Measurements from ENCODE around the gene PATZ1.

GRCh38 chr22:31377612-31378011 is 31.5 kb upstream of the PATZ1 start:
- TF ChIP-seq CTCF (IDR thresholded peaks at IDR 0.05) (no peak), ZFX (IDR thresholded peaks at IDR 0.05; ENCODE audit: borderline replicate concordance) (no peak)

Measured in 22Rv1 (cell line).